ENCODE results near the gene APLN.
A peak's percentile ranks its signal among the peaks of the same experiment; 100 is the strongest.

Gene APLN

GRCh38 chrX:129686422-129686948, 31.7 kb upstream of the APLN start:
- ATAC-seq (replicated peaks) (no peak), DNase-seq (no peak)
- no peak overlapping the region for H3K27ac Mint-ChIP-seq
- H3K9me3 Mint-ChIP-seq = no peaks in the 10 kb centered on the region
- no peaks in the 10 kb centered on the region for H3K4me1 Mint-ChIP-seq
- H3K4me3 Mint-ChIP-seq = no peak overlapping the region
- no peaks in the 10 kb centered on the region for H3K36me3 Mint-ChIP-seq
- H3K27me3 Mint-ChIP-seq = no peaks in the 10 kb centered on the region

DNA sequence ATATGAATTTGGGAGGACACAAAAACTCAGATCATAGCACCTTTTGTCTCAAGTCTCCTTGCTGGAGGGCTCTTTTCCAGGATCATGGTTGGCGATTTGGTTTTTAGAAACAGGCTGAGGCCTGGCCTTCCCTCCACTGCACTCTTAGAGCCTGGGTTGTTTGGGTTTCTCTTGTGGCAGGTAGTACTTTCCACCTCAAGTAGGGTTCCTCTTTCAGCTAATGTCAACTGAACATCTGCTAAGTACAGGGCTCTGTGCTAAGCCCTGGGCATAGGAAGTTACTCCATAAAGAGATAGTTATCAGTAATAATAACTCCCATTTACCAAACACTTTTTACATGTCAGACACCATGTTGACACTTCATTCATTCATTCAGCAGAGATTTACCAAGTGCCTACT, 28.2 kb upstream of the APLN start:
- Mint-ChIP-seq H3K4me3 (no peak overlapping the region), H3K4me1 (no peaks in the 10 kb centered on the region), H3K27me3 (no peaks in the 10 kb centered on the region), H3K36me3 (no peaks in the 10 kb centered on the region), H3K27ac (no peak overlapping the region), H3K9me3 (no peaks in the 10 kb centered on the region)
- DNase-seq = no peak
- peak; percentile 36 to 68 for ATAC-seq (replicated peaks)

DNA sequence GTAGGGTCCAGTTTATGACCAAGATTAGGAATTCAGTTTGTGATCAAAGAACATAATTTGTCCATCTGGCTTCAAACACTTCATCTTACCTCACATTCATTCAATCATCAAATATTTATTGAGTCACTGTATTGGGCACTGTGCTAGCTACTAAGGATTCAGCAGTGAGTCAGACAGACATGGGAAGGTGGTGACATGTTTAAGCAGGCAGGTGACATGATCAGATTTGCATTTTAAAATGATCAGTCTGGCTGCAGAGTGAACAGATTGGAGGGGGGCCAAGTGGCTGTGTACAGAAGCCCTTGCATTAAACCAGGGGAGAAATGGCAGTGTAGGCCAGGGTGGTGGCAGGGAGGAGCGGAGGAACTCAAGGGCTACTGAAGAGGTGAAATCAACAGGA, 25.1 kb upstream of the APLN start:
- DNase-seq = no peak
- H3K27ac Mint-ChIP-seq = no peak overlapping the region
- peaks cover 5 to 11% of the 10 kb centered on the region in 2 donors for H3K4me1 Mint-ChIP-seq
- H3K4me3 Mint-ChIP-seq = no peak overlapping the region
- peaks cover 0 to 8% of the 10 kb centered on the region in 2 donors for H3K27me3 Mint-ChIP-seq
- no peak for ATAC-seq (replicated peaks)
- no peaks in the 10 kb centered on the region for H3K9me3 Mint-ChIP-seq
- H3K36me3 Mint-ChIP-seq = no peaks in the 10 kb centered on the region

- ATAC-seq (replicated peaks) (peak; percentile 57 to 66), DNase-seq (no peak)
- Mint-ChIP-seq H3K9me3 (no peaks in the 10 kb centered on the region), H3K4me1 (peaks cover 5 to 11% of the 10 kb centered on the region in 2 donors), H3K27ac (no peak overlapping the region), H3K27me3 (peaks cover 0 to 8% of the 10 kb centered on the region in 2 donors), H3K4me3 (peak overlapping the region; percentile 55 to 82), H3K36me3 (no peaks in the 10 kb centered on the region)
Measured at GRCh38 chrX:129678614-129679195, 23.9 kb upstream of the APLN start.

GRCh38 chrX:129667412-129667811, 12.7 kb upstream of the APLN start:
- H3K9me3 Mint-ChIP-seq = peaks cover 2 to 8% of the 10 kb centered on the region in 2 donors
- peaks cover 0 to 6% of the 10 kb centered on the region in 2 donors for H3K4me1 Mint-ChIP-seq
- no peak overlapping the region for H3K27ac Mint-ChIP-seq
- H3K27me3 Mint-ChIP-seq = peaks cover 0 to 11% of the 10 kb centered on the region in 2 donors
- H3K4me3 Mint-ChIP-seq = no peak overlapping the region
- peaks cover 0 to 3% of the 10 kb centered on the region in 2 donors for H3K36me3 Mint-ChIP-seq
- DNase-seq (no peak), ATAC-seq (replicated peaks) (no peak)

- Mint-ChIP-seq H3K27me3 (peaks cover 0 to 11% of the 10 kb centered on the region in 2 donors), H3K4me1 (peaks cover 0 to 6% of the 10 kb centered on the region in 2 donors), H3K27ac (no peak overlapping the region), H3K36me3 (peaks cover 0 to 3% of the 10 kb centered on the region in 2 donors), H3K4me3 (no peak overlapping the region), H3K9me3 (peaks cover 2 to 5% of the 10 kb centered on the region in 2 donors)
- no peak for ATAC-seq (replicated peaks)
- no peak for DNase-seq
Measured at GRCh38 chrX:129665916-129666644, 11.3 kb upstream of the APLN start.

DNA sequence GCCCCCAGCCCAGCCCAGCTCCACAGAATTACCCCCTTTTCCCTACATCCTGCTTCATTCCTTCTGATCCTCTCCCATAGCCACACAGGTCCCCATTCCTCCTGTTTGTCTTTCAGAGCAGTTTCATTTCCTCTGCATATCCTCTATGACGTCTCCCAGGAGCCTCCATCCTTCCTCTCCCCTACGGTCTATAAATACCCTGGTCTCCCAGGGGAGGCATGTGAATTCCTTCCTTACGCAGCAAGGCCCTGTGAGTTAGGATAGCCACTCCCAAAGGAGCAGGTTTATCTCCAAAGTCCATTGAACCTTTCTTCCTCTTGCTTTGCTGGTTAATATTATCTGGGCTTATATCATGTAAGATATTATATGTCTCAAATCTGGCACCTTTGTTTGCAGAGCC, 8.4 kb upstream of the APLN start:
- ATAC-seq (replicated peaks) (no peak), DNase-seq (no peak)
- H3K4me1 Mint-ChIP-seq = peaks cover 0 to 6% of the 10 kb centered on the region in 2 donors
- no peak overlapping the region for H3K27ac Mint-ChIP-seq
- H3K36me3 Mint-ChIP-seq = peaks cover 0 to 3% of the 10 kb centered on the region in 2 donors
- H3K4me3 Mint-ChIP-seq = no peak overlapping the region
- peaks cover 2 to 5% of the 10 kb centered on the region in 2 donors for H3K9me3 Mint-ChIP-seq
- peaks cover 0 to 11% of the 10 kb centered on the region in 2 donors for H3K27me3 Mint-ChIP-seq

- ATAC-seq (replicated peaks) (no peak), DNase-seq (no peak)
- Mint-ChIP-seq H3K9me3 (no peaks in the 10 kb centered on the region), H3K4me1 (peaks cover 0 to 6% of the 10 kb centered on the region in 2 donors), H3K4me3 (no peak overlapping the region), H3K27ac (no peak overlapping the region), H3K27me3 (peaks cover 0 to 11% of the 10 kb centered on the region in 2 donors), H3K36me3 (no peaks in the 10 kb centered on the region)
Measured at GRCh38 chrX:129661369-129661768, 6.6 kb upstream of the APLN start.

DNA sequence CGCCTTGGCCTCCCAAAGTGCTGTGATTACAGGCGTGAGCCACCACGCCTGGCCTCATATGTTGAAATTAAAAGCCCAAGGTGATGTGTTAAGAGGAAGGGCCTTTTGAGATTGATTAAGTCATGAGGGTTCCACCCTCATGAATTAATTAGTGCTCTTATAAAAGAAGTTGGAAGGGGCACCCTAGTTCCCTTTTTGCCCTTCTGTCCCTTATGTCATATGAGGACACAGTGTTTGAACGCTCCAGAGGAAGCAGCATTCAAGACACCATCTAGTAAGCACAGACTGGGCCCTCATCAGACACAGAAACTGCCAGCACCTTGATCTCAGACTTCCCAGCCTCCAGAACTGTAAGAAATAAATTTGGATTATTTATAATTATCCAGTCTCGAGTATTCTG, 5.1 kb upstream of the APLN start:
- H3K36me3 Mint-ChIP-seq = no peaks in the 10 kb centered on the region
- H3K27me3 Mint-ChIP-seq = peaks cover 9 to 16% of the 10 kb centered on the region in 2 donors
- ATAC-seq (replicated peaks) (no peak), DNase-seq (no peak)
- H3K27ac Mint-ChIP-seq = no peak overlapping the region
- no peak overlapping the region for H3K4me3 Mint-ChIP-seq
- H3K4me1 Mint-ChIP-seq = peaks cover 2 to 16% of the 10 kb centered on the region in 2 donors
- H3K9me3 Mint-ChIP-seq = no peaks in the 10 kb centered on the region

- no peak for DNase-seq
- Mint-ChIP-seq H3K4me3 (no peak overlapping the region), H3K27ac (no peak overlapping the region), H3K36me3 (no peaks in the 10 kb centered on the region), H3K4me1 (peaks cover 2 to 18% of the 10 kb centered on the region in 2 donors), H3K27me3 (peaks cover 12 to 13% of the 10 kb centered on the region in 2 donors), H3K9me3 (no peaks in the 10 kb centered on the region)
- peak; percentile 37 to 41 for ATAC-seq (replicated peaks)
Measured at GRCh38 chrX:129659141-129659540, 4.4 kb upstream of the APLN start.

GRCh38 chrX:129658429-129658828, 3.7 kb upstream of the APLN start:
- DNase-seq (no peak), ATAC-seq (replicated peaks) (no peak)
- H3K36me3 Mint-ChIP-seq = no peaks in the 10 kb centered on the region
- peaks cover 5 to 25% of the 10 kb centered on the region in 2 donors for H3K4me1 Mint-ChIP-seq
- H3K27ac Mint-ChIP-seq = no peak overlapping the region
- H3K4me3 Mint-ChIP-seq = no peak overlapping the region
- H3K27me3 Mint-ChIP-seq = peaks cover 19% of the 10 kb centered on the region in 2 donors
- no peaks in the 10 kb centered on the region for H3K9me3 Mint-ChIP-seq

- peaks cover 28 to 35% of the 10 kb centered on the region in 2 donors for H3K27me3 Mint-ChIP-seq
- no peaks in the 10 kb centered on the region for H3K9me3 Mint-ChIP-seq
- H3K36me3 Mint-ChIP-seq = no peaks in the 10 kb centered on the region
- H3K4me3 Mint-ChIP-seq = peak overlapping the region; percentile 26 to 81
- no peak overlapping the region for H3K27ac Mint-ChIP-seq
- H3K4me1 Mint-ChIP-seq = peaks cover 7 to 22% of the 10 kb centered on the region in 2 donors
- ATAC-seq (replicated peaks) (peak in 1 of 2 donors; percentile 44), DNase-seq (no peak)
Measured at GRCh38 chrX:129655547-129656249, 942 bp upstream of the APLN start.

DNA sequence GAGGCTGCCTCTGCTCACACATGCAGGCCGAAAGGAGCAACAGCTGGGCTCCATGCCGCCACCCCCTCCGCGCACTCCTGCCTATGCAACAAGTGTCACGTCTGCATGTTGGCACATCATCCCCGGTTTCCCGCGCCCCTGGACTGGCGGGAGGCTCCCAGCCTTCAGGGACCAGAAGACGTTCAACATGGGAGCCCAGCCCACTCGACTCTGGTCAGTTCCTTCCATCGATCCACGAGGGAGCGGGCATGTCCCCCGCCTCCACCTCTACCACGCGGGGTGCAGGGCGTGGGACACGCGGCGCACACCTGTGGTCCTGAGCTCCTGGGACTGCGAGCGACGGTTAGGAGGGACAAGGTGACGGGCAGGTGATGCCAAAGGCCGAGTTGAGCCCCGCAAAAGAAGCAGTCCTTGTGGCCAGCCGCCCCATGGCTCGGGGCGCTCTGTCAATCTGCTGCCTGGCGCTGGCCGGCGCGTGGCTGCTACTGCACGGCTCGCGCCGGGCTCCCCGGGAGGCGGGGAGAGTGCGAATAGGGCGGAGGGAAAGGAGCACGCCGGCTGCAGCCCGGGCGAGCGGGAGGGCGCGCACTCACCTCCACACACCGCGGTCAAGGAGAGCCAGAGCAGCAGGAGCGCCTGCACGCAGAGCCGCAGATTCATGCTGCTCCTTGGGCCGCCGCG, 645 bp downstream of the APLN start:
- DNase-seq (no peak), ATAC-seq (replicated peaks) (peak; percentile 65 to 71)
- peaks cover 28 to 37% of the 10 kb centered on the region in 2 donors for H3K27me3 Mint-ChIP-seq
- H3K36me3 Mint-ChIP-seq = no peaks in the 10 kb centered on the region
- no peak overlapping the region for H3K27ac Mint-ChIP-seq
- H3K9me3 Mint-ChIP-seq = no peaks in the 10 kb centered on the region
- H3K4me3 Mint-ChIP-seq = peak overlapping the region; percentile 79 to 81
- peaks cover 7 to 22% of the 10 kb centered on the region in 2 donors for H3K4me1 Mint-ChIP-seq
